H1 (cell line): Measurements from ENCODE around the gene DCAF6. TPM values are rescaled to one million over a fixed set of nuclear protein-coding genes. Genes with fewer than 3 reads are reported as not detected.

Experiments used
- CTCF ChIA-PET: fragments of 300-600 bp; sonication (Branson Sonifier 250); formaldehyde crosslinking; loops from one replicate; lab custom pipeline; 2021; ENCODE audit not compliant: partially characterized antibody; lab: Charles Lee
- POLR2A ChIA-PET: fragments of 300-600 bp; sonication (Branson Sonifier 250); formaldehyde crosslinking; loops from one replicate; lab custom pipeline; 2021; ENCODE audit warnings: inconsistent platforms; ENCODE audit not compliant: partially characterized antibody; lab: Charles Lee
- DNase-seq, 2 experiments: peaks; one replicate each; pipeline versions ENCODE4 v3.0.0 to v3.0.0-alpha.2; 2010 to 2022; ENCODE audit warnings: low spot score in 2 of 2, low read depth in 1 of 2, mixed read lengths in 1 of 2
- FAIRE-seq: peaks from 2 replicates; lab custom pipeline; 2011; peaks lifted over from hg19 to GRCh38; lab: Jason Lieb, UNC
- H2AFZ ChIP-seq: 2 replicates; pipeline ENCODE4 v1.8.1; 2012; ENCODE audit warnings: low read length, inconsistent platforms
- H2AK5ac ChIP-seq: 2 replicates; pipeline ENCODE4 v1.6.1; 2013; ENCODE audit warnings: low read depth, low read length
- H2BK120ac ChIP-seq: replicated peaks from 2 replicates; pipeline ENCODE3; 2013; ENCODE audit warnings: low read depth, low read length, inconsistent platforms
- H2BK12ac ChIP-seq: 2 replicates; pipeline ENCODE4 v1.6.1; 2013; ENCODE audit warnings: low read depth, low read length
- H2BK15ac ChIP-seq: 2 replicates; pipeline ENCODE4 v1.6.1; 2013; ENCODE audit warnings: low read length
- H2BK20ac ChIP-seq: 2 replicates; pipeline ENCODE4 v1.6.1; 2013; ENCODE audit warnings: low read length
- H2BK5ac ChIP-seq: 2 replicates; pipeline ENCODE4 v1.6.1; 2013; ENCODE audit warnings: low read depth, low read length
- H3K14ac ChIP-seq: 2 replicates; pipeline ENCODE4 v1.6.1; 2013; ENCODE audit warnings: inconsistent platforms; ENCODE audit not compliant: insufficient read length
- H3K18ac ChIP-seq: 2 replicates; pipeline ENCODE4 v1.6.1; 2013; ENCODE audit warnings: low read length; ENCODE audit errors: extremely low read depth
- H3K23ac ChIP-seq: 2 replicates; pipeline ENCODE4 v1.6.1; 2013; ENCODE audit warnings: inconsistent platforms; ENCODE audit not compliant: insufficient read length
- H3K23me2 ChIP-seq: 2 replicates; pipeline ENCODE4 v1.6.1; 2013; ENCODE audit warnings: low read depth, low read length
- H3K27ac ChIP-seq: 2 replicates; pipeline ENCODE4 v1.6.1; 2011; ENCODE audit warnings: low read depth, low read length, inconsistent platforms
- H3K27me3 ChIP-seq, 4 experiments: replicated peaks in 1 of 4; 1 replicate in 1 of 4; 2 replicates in 3 of 4; pipeline versions ENCODE4 v1.6.1 to v1.8.1; 2011 to 2013; ENCODE audit warnings: low read length in 3 of 4, mild to moderate bottlenecking in 3 of 4, inconsistent platforms in 2 of 4, mixed read lengths in 2 of 4, moderate library complexity in 1 of 4; ENCODE audit not compliant: control insufficient read depth in 3 of 4, insufficient read depth in 3 of 4; ENCODE audit errors: extremely low read depth in 1 of 4
- H3K36me3 ChIP-seq, 4 experiments: 2 replicates each; pipeline versions ENCODE4 v1.6.1 to v1.8.1; 2011 to 2013; ENCODE audit warnings: mild to moderate bottlenecking in 4 of 4, low read length in 3 of 4, moderate library complexity in 2 of 4, control low read depth in 1 of 4, inconsistent platforms in 1 of 4; ENCODE audit not compliant: insufficient read depth in 4 of 4, control insufficient read depth in 2 of 4
- H3K4ac ChIP-seq: replicated peaks from 2 replicates; pipeline ENCODE3; 2013; ENCODE audit warnings: low read length, low read depth, mixed read lengths, inconsistent platforms; ENCODE audit not compliant: insufficient read length
- H3K4me1 ChIP-seq, 4 experiments: replicated peaks in 1 of 4; 1 replicate in 1 of 4; 2 replicates in 3 of 4; pipeline versions ENCODE4 v1.6.1 to v1.8.1; 2011 to 2013; ENCODE audit warnings: low read length in 3 of 4, inconsistent platforms in 2 of 4, mixed read lengths in 1 of 4; ENCODE audit not compliant: insufficient read depth in 4 of 4, control insufficient read depth in 3 of 4
- H3K4me2 ChIP-seq, 2 experiments: 2 replicates each; pipeline versions ENCODE4 v1.6.1 to v1.8.1; 2011 to 2013; ENCODE audit warnings: low read depth in 2 of 2, low read length in 2 of 2, control low read depth in 1 of 2, inconsistent platforms in 1 of 2, mild to moderate bottlenecking in 1 of 2; ENCODE audit not compliant: insufficient read depth in 1 of 2
- H3K4me3 ChIP-seq, 4 experiments: fragments of 200-600, 300-600 bp in 1 of 4; sonication (generic), shearing (Covaris generic), sonication (Bioruptor Twin) in 1 of 4; 2 replicates each; pipeline versions ENCODE4 v1.5.1 to v1.8.1; 2011 to 2016; ENCODE audit warnings: low read length in 4 of 4, low read depth in 3 of 4, control low read depth in 2 of 4, inconsistent platforms in 2 of 4, mild to moderate bottlenecking in 2 of 4, mixed read lengths in 1 of 4, moderate library complexity in 1 of 4; ENCODE audit not compliant: insufficient read depth in 2 of 4; ENCODE audit errors: extremely low read depth in 1 of 4
- H3K56ac ChIP-seq: replicated peaks from 2 replicates; pipeline ENCODE3; 2013; ENCODE audit warnings: low read depth, mild to moderate bottlenecking, mixed read lengths, low read length, inconsistent platforms; ENCODE audit not compliant: insufficient read length
- H3K79me1 ChIP-seq: 2 replicates; pipeline ENCODE4 v1.6.1; 2013; ENCODE audit warnings: low read depth, low read length, control low read depth
- H3K79me2 ChIP-seq, 2 experiments: 2 replicates each; pipeline versions ENCODE4 v1.6.1 to v1.8.1; 2012 to 2013; ENCODE audit warnings: low read length in 2 of 2, mild to moderate bottlenecking in 2 of 2, inconsistent platforms in 1 of 2; ENCODE audit not compliant: insufficient read depth in 2 of 2, control insufficient read depth in 1 of 2
- H3K9ac ChIP-seq, 4 experiments: replicated peaks in 1 of 4; 1 replicate in 1 of 4; 2 replicates in 3 of 4; pipeline versions ENCODE4 v1.6.1 to v1.8.1; 2011 to 2013; ENCODE audit warnings: low read depth in 3 of 4, low read length in 3 of 4, control low read depth in 2 of 4, mild to moderate bottlenecking in 2 of 4, moderate library complexity in 2 of 4, inconsistent platforms in 1 of 4; ENCODE audit errors: extremely low read depth in 1 of 4
- H3K9me3 ChIP-seq, 2 experiments: 2 replicates each; pipeline versions ENCODE4 v1.6.1 to v1.8.1; 2012 to 2013; ENCODE audit warnings: mild to moderate bottlenecking in 2 of 2, moderate library complexity in 2 of 2, control low read depth in 1 of 2, inconsistent platforms in 1 of 2, low read depth in 1 of 2, low read length in 1 of 2, mixed read lengths in 1 of 2; ENCODE audit not compliant: insufficient read depth in 2 of 2
- H4K20me1 ChIP-seq, 2 experiments: replicated peaks in 1 of 2; 2 replicates each; pipeline versions ENCODE3 to v1.8.1; 2011 to 2013; ENCODE audit warnings: inconsistent platforms in 2 of 2, low read length in 2 of 2, mild to moderate bottlenecking in 1 of 2; ENCODE audit not compliant: insufficient read depth in 2 of 2, control insufficient read depth in 1 of 2
- H4K5ac ChIP-seq: 2 replicates; pipeline ENCODE4 v1.6.1; 2013; ENCODE audit warnings: low read length, low read depth, mixed read lengths, inconsistent platforms; ENCODE audit not compliant: insufficient read length
- H4K8ac ChIP-seq: 2 replicates; pipeline ENCODE4 v1.8.0; 2013; ENCODE audit warnings: mild to moderate bottlenecking, moderate library complexity, low read length, inconsistent platforms; ENCODE audit not compliant: insufficient read depth; ENCODE audit errors: extremely low read depth
- H4K91ac ChIP-seq: replicated peaks from 2 replicates; pipeline ENCODE3; 2013; ENCODE audit warnings: low read length, mixed read lengths, inconsistent platforms; ENCODE audit not compliant: insufficient read length
- CBX8 ChIP-seq: fragments of 300-800, 300-1000 bp; sonication (generic); IDR thresholded peaks from 2 replicates; pipeline ENCODE4 v1.7.1; 2016; ENCODE audit warnings: low read depth, low read length, borderline replicate concordance
- JUN ChIP-seq: IDR thresholded peaks from 2 replicates; pipeline ENCODE4 v1.6.1; 2011; ENCODE audit warnings: low read depth, mild to moderate bottlenecking, improper control_type of control experiment, low read length
- KDM1A ChIP-seq: fragments of 200-600, 300-600 bp; sonication (generic); IDR thresholded peaks from 2 replicates; pipeline ENCODE4 v1.7.1; 2016; ENCODE audit warnings: mild to moderate bottlenecking, low read length, borderline replicate concordance
- POLR2A ChIP-seq, 2 experiments: IDR thresholded peaks; 1 replicate in 1 of 2; 2 replicates in 1 of 2; pipeline ENCODE4 v1.6.1; 2011; ENCODE audit warnings: low read depth in 2 of 2, low read length in 2 of 2, mild to moderate bottlenecking in 2 of 2; ENCODE audit errors: control extremely low read depth in 1 of 2
- RAD21 ChIP-seq, 2 experiments: IDR thresholded peaks in 1 of 2; conservative IDR thresholded peaks in 1 of 2; 2 replicates each; pipeline ENCODE4 v1.6.1; 2011; ENCODE audit warnings: low read depth in 2 of 2, low read length in 2 of 2, improper control_type of control experiment in 1 of 2, inconsistent platforms in 1 of 2, mild to moderate bottlenecking in 1 of 2, moderate library complexity in 1 of 2
- RFX5 ChIP-seq: IDR thresholded peaks from 2 replicates; pipeline ENCODE4 v1.6.1; 2011; ENCODE audit warnings: low read depth, low read length, improper control_type of control experiment, borderline replicate concordance
- SAP30 ChIP-seq: fragments of 300-600 bp; sonication (generic); IDR thresholded peaks from 2 replicates; pipeline ENCODE4 v1.7.1; 2012; ENCODE audit warnings: low read length, moderate library complexity, mild to moderate bottlenecking, inconsistent platforms; ENCODE audit not compliant: insufficient read depth, insufficient replicate concordance
- SIN3A ChIP-seq, 2 experiments: IDR thresholded peaks in 1 of 2; conservative IDR thresholded peaks in 1 of 2; 2 replicates each; pipeline ENCODE4 v1.6.1; 2011 to 2012; ENCODE audit warnings: low read length in 2 of 2, improper control_type of control experiment in 1 of 2, low read depth in 1 of 2, mild to moderate bottlenecking in 1 of 2
- SP4 ChIP-seq: IDR thresholded peaks from 2 replicates; pipeline ENCODE4 v1.6.1; 2012; ENCODE audit warnings: low read length, inconsistent platforms
- SUZ12 ChIP-seq: fragments of 200-600 bp; sonication (generic); IDR thresholded peaks from 2 replicates; pipeline ENCODE4 v1.6.1; 2012; ENCODE audit warnings: mild to moderate bottlenecking, inconsistent platforms, low read length, moderate library complexity, mixed read lengths
- TAF7 ChIP-seq: optimal IDR thresholded peaks from 2 replicates; pipeline ENCODE3; 2011; ENCODE audit warnings: low read depth, mild to moderate bottlenecking, inconsistent platforms, low read length, moderate library complexity, borderline replicate concordance
- WGBS, 2 experiments: shearing (Covaris generic) in 1 of 2; methylation state at CpG; one replicate each; pipeline versions ENCODE4 v1.1.6 to v1.1.7; 2013 to 2015; ENCODE audit warnings: low lambda C conversion rate in 2 of 2, mixed read lengths in 2 of 2, inconsistent platforms in 1 of 2, low coverage in 1 of 2, missing lambda C conversion rate in 1 of 2; ENCODE audit not compliant: insufficient replicate concordance in 2 of 2, insufficient coverage in 1 of 2, insufficient read length in 1 of 2; ENCODE audit errors: extremely low coverage in 1 of 2, missing lambda C conversion rate in 1 of 2; 5-methylcytosine and 5-hydroxymethylcytosine counted together
- polyA plus RNA-seq, 7 experiments: library from polyadenylated mRNA; depleted of rRNA in 3 of 7; stranded (reverse) in 5 of 7; unstranded in 2 of 7; fragments of >200 nt in 5 of 7; fragments of 200-250 nt in 2 of 7; gene quantifications; 1 replicate in 5 of 7; 2 replicates in 1 of 7; 4 replicates in 1 of 7; pipeline versions ENCODE4 v1.2.1 to v1.2.3, GENCODE V29; 2011 to 2013; ENCODE audit warnings: missing spikeins in 2 of 7, mixed read lengths in 2 of 7
- total RNA-seq: library from RNA; stranded (reverse); fragmentation: NEBNext Ultra II Directional; extraction: Animal tissue kit (Norgen Biotek cat#: 25700); gene quantifications from 2 replicates; pipeline ENCODE4 v1.2.1, GENCODE V29; 2021

Gene DCAF6
- total and polyA plus RNA-seq, 2 of the 8 experiments (the other 6 are each of a cell fraction or from before 2014, with no cell fraction given) = 12.3 to 17.4 TPM

DNA sequence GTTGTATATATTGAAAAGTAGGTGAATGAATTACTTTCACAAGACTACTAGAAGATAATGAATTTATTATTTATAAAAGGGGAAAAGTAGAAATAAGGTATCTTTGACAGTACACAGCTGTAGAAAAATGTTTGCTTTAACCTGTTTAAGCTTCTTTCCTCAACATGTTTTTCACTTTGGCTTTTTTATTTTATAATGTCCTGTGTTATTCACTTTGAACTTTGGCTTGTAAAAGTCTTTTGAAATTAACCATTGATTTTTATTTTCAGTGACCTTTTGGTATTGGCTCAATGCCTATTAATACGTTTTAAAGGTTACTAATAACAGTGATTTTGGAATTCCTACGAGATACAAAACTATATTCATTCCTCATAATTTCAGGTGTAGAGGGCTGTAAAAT, 58.1 kb downstream of the DCAF6 start:
- Histone ChIP-seq H2BK20ac (no peak overlapping the region), H2AK5ac (no peak overlapping the region), H3K18ac (no peak overlapping the region), H3K4me2 (no peak overlapping the region), H3K4me1 (no peaks in the 10 kb centered on the region), H3K79me1 (no peaks in the 10 kb centered on the region), H4K20me1 (peaks cover 0 to 2% of the 10 kb centered on the region in 2 experiments), H4K91ac (no peak overlapping the region), H2BK120ac (no peak overlapping the region), H3K79me2 (no peaks in the 10 kb centered on the region), H2BK12ac (no peak overlapping the region), H4K5ac (no peak overlapping the region), H3K23ac (no peak overlapping the region), H3K23me2 (no peaks in the 10 kb centered on the region), H2AFZ (no peak overlapping the region), H3K27me3 (no peaks in the 10 kb centered on the region), H3K4me3 (no peak overlapping the region), H3K36me3 (peaks cover 0 to 29% (median 9%) of the 10 kb centered on the region in 4 experiments; a peak in 3 of 8 replicates), H3K4ac (no peak overlapping the region), H3K56ac (no peak overlapping the region), H3K14ac (no peak overlapping the region), H3K9me3 (no peaks in the 10 kb centered on the region), H3K27ac (no peak overlapping the region), H2BK5ac (no peak overlapping the region), H3K9ac (no peak overlapping the region), H2BK15ac (no peak overlapping the region), H4K8ac (no peak overlapping the region)
- ChIA-PET POLR2A (no interaction called here), CTCF (no interaction called here)
- no peak for FAIRE-seq
- no peak for DNase-seq
- WGBS, 2 experiments = 94% methylated on average over 2 of the region's 2 CpGs; no CpG with 5 or more reads in 1 of the 2 experiments
- TF ChIP-seq KDM1A (no peak), RAD21 (IDR thresholded peaks at IDR 0.05 in 1 of 2, conservative IDR thresholded peaks at IDR 0.05 in 1 of 2; ENCODE audit: low read depth in 2 of 2, low read length in 2 of 2) (no peak), SUZ12 (no peak), SP4 (no peak), RFX5 (no peak), POLR2A (IDR thresholded peaks at IDR 0.05; ENCODE audit: control extremely low read depth in 1 of 2, low read depth in 2 of 2, low read length in 2 of 2) (no peak), CBX8 (no peak), TAF7 (no peak), SIN3A (conservative IDR thresholded peaks at IDR 0.05 in 1 of 2, IDR thresholded peaks at IDR 0.05 in 1 of 2; ENCODE audit: low read depth in 1 of 2, low read length in 2 of 2) (no peak), SAP30 (no peak), JUN (no peak)
